Measurements from ENCODE around the gene PCNX1.
"Not testable (repeated sequence)": the region's sequence is repeated elsewhere in the genome, so short reads cannot be mapped to it uniquely, and the experiment has no call there.

Gene PCNX1

GRCh38 chr14:70916300-70916699 lies 9.0 kb downstream of the PCNX1 start:
- no peak for DNase-seq (ENCODE audit: low spot score)

- no peak for DNase-seq (ENCODE audit: low spot score)
Observed at GRCh38 chr14:70916799-70917198, 9.5 kb downstream of the PCNX1 start.

GRCh38 chr14:70917633-70918032 lies 10.4 kb downstream of the PCNX1 start:
- no peak for DNase-seq (ENCODE audit: low spot score)

GRCh38 chr14:70919774-70920173 lies 12.5 kb downstream of the PCNX1 start:
- DNase-seq (ENCODE audit: low spot score) = no peak

GRCh38 chr14:70920608-70921007 lies 13.3 kb downstream of the PCNX1 start:
- no peak for DNase-seq (ENCODE audit: low spot score)

GRCh38 chr14:70921669-70922068 lies 14.4 kb downstream of the PCNX1 start:
- no peak for DNase-seq (ENCODE audit: low spot score)

GRCh38 chr14:70924521-70924920 lies 17.3 kb downstream of the PCNX1 start:
- DNase-seq (ENCODE audit: low spot score) = no peak

- no peak for DNase-seq (ENCODE audit: low spot score)
Observed at GRCh38 chr14:70926235-70926830, 19.1 kb downstream of the PCNX1 start.

GRCh38 chr14:70931008-70931407 lies 23.7 kb downstream of the PCNX1 start:
- DNase-seq (ENCODE audit: low spot score) = no peak

GRCh38 chr14:70934084-70934483 lies 26.8 kb downstream of the PCNX1 start:
- DNase-seq (ENCODE audit: low spot score) = no peak

- no peak for DNase-seq (ENCODE audit: low spot score)
Observed at GRCh38 chr14:70934502-70935134, 27.4 kb downstream of the PCNX1 start.

- DNase-seq (ENCODE audit: low spot score) = no peak
Observed at GRCh38 chr14:70935135-70935534, 27.9 kb downstream of the PCNX1 start.

GRCh38 chr14:70939693-70940092 lies 32.4 kb downstream of the PCNX1 start:
- not testable (repeated sequence) for DNase-seq (ENCODE audit: low spot score)

- DNase-seq (ENCODE audit: low spot score) = not testable (repeated sequence)
Observed at GRCh38 chr14:70941637-70942341, 34.5 kb downstream of the PCNX1 start.

- DNase-seq (ENCODE audit: low spot score) = no peak
Observed at GRCh38 chr14:70942342-70942706, 35.1 kb downstream of the PCNX1 start.

- DNase-seq (ENCODE audit: low spot score) = not testable (repeated sequence)
Observed at GRCh38 chr14:70942721-70943120, 35.5 kb downstream of the PCNX1 start.

GRCh38 chr14:70943838-70944237 lies 36.6 kb downstream of the PCNX1 start:
- DNase-seq (ENCODE audit: low spot score) = no peak

GRCh38 chr14:70947739-70948138 lies 40.5 kb downstream of the PCNX1 start:
- no peak for DNase-seq (ENCODE audit: low spot score)

GRCh38 chr14:70952485-70952884 lies 45.2 kb downstream of the PCNX1 start:
- no peak for DNase-seq (ENCODE audit: low spot score)

GRCh38 chr14:70954068-70954467 lies 46.8 kb downstream of the PCNX1 start:
- no peak for DNase-seq (ENCODE audit: low spot score)

- no peak for DNase-seq (ENCODE audit: low spot score)
Observed at GRCh38 chr14:70955543-70956480, 48.6 kb downstream of the PCNX1 start.

- DNase-seq (ENCODE audit: low spot score) = no peak
Observed at GRCh38 chr14:70956511-70956910, 49.3 kb downstream of the PCNX1 start.

Measured in HuH-7.5 (cell line).